GM12872 (cell line): ENCODE results near the gene TSHZ2.
A peak's percentile ranks its signal among the peaks of the same experiment; 100 is the strongest.

Experiments
- CTCF ChIP-seq: IDR thresholded peaks from 3 replicates; pipeline ENCODE4 v1.5.1; 2011; ENCODE audit warnings: low read depth, mild to moderate bottlenecking, low read length, moderate library complexity; ENCODE audit not compliant: insufficient read depth

Gene TSHZ2

DNA sequence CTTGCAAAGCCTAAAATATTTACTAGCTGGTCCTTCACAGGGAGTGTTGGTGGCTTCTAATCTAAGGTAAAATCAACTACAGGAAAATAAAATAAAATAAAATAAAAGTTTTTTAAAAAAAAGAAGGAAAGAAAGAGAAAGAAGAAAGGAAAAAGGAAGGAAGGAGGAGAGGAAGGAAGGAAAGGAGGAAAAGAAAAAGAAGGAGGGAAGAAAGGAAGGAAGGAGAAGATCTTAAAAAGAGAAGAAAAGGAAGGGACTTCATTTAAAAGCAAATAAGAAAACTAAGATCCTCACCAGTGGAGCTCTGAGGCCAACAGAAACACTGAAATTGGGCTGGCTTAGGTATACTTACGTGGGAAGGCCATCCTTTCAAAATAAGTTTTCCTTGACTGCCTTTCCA is 178.4 kb downstream of the TSHZ2 start:
- TF ChIP-seq CTCF = no peak

DNA sequence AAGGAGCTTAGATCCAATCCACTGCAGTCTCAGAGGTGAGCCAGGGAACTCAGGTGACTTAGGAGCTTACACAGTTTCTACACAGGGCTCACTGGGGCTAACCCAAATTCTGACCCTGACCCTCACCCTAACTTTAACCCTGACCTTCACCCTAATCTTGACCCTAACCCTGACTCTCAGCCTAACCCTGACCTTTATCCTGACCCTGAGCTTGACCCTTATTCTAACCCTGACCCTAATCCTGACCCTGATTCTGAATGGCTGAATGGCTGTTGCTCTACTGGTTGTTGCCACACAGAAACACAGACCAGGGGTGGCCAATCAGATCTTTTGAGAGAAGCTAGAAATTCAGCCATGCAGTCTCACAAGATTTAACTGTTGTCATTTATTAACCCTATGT is 180.1 kb downstream of the TSHZ2 start:
- no peak for TF ChIP-seq CTCF

DNA sequence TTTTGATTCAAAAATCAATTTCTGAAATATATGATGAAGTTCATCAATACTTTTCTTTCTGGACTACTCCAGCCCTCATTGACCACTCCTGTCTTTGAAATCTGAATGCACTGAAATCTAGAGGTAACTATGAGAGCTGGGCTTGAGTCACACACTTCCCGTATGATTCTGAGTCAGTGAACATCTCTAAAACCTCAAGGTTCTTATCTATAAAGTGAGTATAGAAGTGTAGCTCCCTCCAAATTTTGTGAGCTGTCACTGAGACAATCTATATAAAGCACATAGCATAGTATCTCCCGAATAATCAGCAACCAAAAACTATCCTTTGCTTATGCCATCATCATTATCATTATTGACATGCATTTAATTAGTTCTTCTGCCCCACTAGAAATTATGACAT is 182.4 kb downstream of the TSHZ2 start:
- TF ChIP-seq CTCF = no peak

- TF ChIP-seq CTCF = peak; percentile 68; the same call in 2 of the 3 replicates
Observed at GRCh38 chr20:53157443-53158408, 185.6 kb downstream of the TSHZ2 start.

DNA sequence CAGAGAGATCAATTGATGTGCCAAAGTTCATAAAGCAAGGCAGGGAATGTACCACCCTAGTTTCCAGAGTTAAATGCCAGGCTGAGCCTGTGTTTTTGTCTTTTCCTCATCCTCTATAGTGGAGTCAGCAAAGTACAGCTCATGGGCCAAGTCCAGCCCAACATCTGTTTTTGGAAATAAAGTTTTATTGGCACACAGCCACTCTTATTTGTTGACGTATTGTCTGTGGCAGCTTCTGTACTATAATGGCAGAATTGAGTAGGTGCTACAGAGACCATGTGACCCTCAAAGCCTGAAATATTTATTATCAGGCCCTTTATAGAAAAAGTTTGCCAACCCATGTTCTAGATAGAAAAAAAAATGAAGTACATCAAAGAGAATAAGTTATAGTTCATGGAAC is 187.0 kb downstream of the TSHZ2 start:
- no peak for TF ChIP-seq CTCF

GRCh38 chr20:53161073-53161472 is 188.9 kb downstream of the TSHZ2 start:
- no peak for TF ChIP-seq CTCF

GRCh38 chr20:53161473-53161872 is 189.3 kb downstream of the TSHZ2 start:
- TF ChIP-seq CTCF = no peak
